Measurements from ENCODE around the gene BSPRY. TPM values are rescaled to one million over a fixed set of nuclear protein-coding genes. Genes with fewer than 3 reads are reported as not detected.

Gene BSPRY
- total and polyA plus RNA-seq, 2 of the 13 experiments (the other 11 are each of a cell fraction or from before 2014, with no cell fraction given), result 0.09 to 0.26 TPM

DNA sequence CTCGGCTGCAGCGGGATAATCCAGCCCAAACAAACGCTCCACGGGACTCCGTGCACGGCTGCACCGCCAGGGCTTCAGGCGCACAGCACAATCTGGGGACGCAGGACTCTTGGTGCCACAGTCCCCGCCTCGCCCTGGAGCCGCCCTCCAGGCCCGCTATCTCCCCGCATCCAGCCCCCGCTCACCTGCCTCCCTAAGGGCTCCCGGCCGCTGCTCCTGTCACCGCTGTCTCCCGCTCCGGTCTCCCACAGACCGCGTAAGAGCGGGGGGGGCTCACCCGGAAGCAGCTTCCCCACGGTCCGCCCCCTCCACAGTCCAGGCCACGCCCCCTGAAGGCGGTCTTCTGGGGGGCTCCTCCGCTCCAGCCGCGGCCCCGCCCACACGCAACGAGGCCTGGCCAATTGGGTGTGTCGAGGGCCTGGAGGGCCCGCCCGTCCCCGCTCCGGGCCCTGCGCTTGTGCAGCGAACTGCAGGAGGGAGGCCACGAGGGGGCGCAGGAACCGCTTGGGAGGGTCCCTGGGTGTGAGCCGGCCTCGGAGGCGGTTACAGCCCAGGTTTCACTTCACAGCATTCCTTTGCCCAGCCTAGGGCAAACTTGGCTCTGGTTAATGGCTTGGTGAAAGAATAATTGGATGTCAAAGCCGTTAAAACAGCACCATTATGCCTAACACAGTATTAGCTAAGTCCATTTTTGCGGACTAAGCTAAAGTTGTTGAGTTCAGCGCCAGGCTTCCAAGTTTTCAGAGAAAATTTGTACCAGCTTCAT is 51.9 kb downstream of the BSPRY start, which contains the start of gene ALAD (continued):
- TF ChIP-seq, protein P1, sequence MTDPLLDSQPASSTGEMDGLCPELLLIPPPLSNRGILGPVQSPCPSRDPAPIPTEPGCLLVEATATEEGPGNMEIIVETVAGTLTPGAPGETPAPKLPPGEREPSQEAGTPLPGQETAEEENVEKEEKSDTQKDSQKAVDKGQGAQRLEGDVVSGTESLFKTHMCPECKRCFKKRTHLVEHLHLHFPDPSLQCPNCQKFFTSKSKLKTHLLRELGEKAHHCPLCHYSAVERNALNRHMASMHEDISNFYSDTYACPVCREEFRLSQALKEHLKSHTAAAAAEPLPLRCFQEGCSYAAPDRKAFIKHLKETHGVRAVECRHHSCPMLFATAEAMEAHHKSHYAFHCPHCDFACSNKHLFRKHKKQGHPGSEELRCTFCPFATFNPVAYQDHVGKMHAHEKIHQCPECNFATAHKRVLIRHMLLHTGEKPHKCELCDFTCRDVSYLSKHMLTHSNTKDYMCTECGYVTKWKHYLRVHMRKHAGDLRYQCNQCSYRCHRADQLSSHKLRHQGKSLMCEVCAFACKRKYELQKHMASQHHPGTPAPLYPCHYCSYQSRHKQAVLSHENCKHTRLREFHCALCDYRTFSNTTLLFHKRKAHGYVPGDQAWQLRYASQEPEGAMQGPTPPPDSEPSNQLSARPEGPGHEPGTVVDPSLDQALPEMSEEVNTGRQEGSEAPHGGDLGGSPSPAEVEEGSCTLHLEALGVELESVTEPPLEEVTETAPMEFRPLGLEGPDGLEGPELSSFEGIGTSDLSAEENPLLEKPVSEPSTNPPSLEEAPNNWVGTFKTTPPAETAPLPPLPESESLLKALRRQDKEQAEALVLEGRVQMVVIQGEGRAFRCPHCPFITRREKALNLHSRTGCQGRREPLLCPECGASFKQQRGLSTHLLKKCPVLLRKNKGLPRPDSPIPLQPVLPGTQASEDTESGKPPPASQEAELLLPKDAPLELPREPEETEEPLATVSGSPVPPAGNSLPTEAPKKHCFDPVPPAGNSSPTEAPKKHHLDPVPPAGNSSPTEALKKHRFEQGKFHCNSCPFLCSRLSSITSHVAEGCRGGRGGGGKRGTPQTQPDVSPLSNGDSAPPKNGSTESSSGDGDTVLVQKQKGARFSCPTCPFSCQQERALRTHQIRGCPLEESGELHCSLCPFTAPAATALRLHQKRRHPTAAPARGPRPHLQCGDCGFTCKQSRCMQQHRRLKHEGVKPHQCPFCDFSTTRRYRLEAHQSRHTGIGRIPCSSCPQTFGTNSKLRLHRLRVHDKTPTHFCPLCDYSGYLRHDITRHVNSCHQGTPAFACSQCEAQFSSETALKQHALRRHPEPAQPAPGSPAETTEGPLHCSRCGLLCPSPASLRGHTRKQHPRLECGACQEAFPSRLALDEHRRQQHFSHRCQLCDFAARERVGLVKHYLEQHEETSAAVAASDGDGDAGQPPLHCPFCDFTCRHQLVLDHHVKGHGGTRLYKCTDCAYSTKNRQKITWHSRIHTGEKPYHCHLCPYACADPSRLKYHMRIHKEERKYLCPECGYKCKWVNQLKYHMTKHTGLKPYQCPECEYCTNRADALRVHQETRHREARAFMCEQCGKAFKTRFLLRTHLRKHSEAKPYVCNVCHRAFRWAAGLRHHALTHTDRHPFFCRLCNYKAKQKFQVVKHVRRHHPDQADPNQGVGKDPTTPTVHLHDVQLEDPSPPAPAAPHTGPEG (CRISPR knock-in tag; IDR thresholded peaks at IDR 0.05), result peak; percentile 68
- TF ChIP-seq ATRX (CRISPR knock-in tag; IDR thresholded peaks at IDR 0.05; ENCODE audit: borderline replicate concordance), result no peak
- TF ChIP-seq ZNF441 (CRISPR knock-in tag; IDR thresholded peaks at IDR 0.05; ENCODE audit: borderline replicate concordance), result peak; percentile 16; the same call in 1 of the 2 replicates
- TF ChIP-seq SAFB2 (CRISPR knock-in tag; IDR thresholded peaks at IDR 0.05; ENCODE audit: borderline replicate concordance, low read depth), result no peak
- TF ChIP-seq ZZZ3 (CRISPR knock-in tag; IDR thresholded peaks at IDR 0.05; ENCODE audit: borderline replicate concordance), result no peak
- TF ChIP-seq KDM2A (CRISPR knock-in tag; IDR thresholded peaks at IDR 0.05; ENCODE audit: borderline replicate concordance, low read depth), result peak; percentile 91
- no peak for TF ChIP-seq ZNF282 (IDR thresholded peaks at IDR 0.05; ENCODE audit: partially characterized antibody)
- no peak for TF ChIP-seq ZNF550 (CRISPR knock-in tag; IDR thresholded peaks at IDR 0.05; ENCODE audit: borderline replicate concordance)
- no peak for TF ChIP-seq YEATS4 (CRISPR knock-in tag; IDR thresholded peaks at IDR 0.05; ENCODE audit: borderline replicate concordance)
- TF ChIP-seq ZNF883 (CRISPR knock-in tag; IDR thresholded peaks at IDR 0.05; ENCODE audit: not compliant biosample characterization), result no peak
- TF ChIP-seq, protein P2, sequence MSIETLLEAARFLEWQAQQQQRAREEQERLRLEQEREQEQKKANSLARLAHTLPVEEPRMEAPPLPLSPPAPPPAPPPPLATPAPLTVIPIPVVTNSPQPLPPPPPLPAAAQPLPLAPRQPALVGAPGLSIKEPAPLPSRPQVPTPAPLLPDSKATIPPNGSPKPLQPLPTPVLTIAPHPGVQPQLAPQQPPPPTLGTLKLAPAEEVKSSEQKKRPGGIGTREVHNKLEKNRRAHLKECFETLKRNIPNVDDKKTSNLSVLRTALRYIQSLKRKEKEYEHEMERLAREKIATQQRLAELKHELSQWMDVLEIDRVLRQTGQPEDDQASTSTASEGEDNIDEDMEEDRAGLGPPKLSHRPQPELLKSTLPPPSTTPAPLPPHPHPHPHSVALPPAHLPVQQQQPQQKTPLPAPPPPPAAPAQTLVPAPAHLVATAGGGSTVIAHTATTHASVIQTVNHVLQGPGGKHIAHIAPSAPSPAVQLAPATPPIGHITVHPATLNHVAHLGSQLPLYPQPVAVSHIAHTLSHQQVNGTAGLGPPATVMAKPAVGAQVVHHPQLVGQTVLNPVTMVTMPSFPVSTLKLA (IDR thresholded peaks at IDR 0.05), result peak; percentile 40
- TF ChIP-seq SRSF4 (IDR thresholded peaks at IDR 0.05; ENCODE audit: low read depth, low read length, poor library complexity, severe bottlenecking), result no peak
- TF ChIP-seq, protein P3, sequence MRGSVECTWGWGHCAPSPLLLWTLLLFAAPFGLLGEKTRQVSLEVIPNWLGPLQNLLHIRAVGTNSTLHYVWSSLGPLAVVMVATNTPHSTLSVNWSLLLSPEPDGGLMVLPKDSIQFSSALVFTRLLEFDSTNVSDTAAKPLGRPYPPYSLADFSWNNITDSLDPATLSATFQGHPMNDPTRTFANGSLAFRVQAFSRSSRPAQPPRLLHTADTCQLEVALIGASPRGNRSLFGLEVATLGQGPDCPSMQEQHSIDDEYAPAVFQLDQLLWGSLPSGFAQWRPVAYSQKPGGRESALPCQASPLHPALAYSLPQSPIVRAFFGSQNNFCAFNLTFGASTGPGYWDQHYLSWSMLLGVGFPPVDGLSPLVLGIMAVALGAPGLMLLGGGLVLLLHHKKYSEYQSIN (CRISPR knock-in tag; IDR thresholded peaks at IDR 0.05; ENCODE audit: borderline replicate concordance), result no peak
- no peak for TF ChIP-seq MAFG (CRISPR knock-in tag; IDR thresholded peaks at IDR 0.05)
- no peak for TF ChIP-seq NR3C1 (CRISPR knock-in tag; IDR thresholded peaks at IDR 0.05)
- no peak for TF ChIP-seq PRPF4 (IDR thresholded peaks at IDR 0.05; ENCODE audit: low read depth, low read length, poor library complexity, severe bottlenecking)
- no peak for TF ChIP-seq ZNF335 (CRISPR knock-in tag; IDR thresholded peaks at IDR 0.05)
- TF ChIP-seq, protein P4, sequence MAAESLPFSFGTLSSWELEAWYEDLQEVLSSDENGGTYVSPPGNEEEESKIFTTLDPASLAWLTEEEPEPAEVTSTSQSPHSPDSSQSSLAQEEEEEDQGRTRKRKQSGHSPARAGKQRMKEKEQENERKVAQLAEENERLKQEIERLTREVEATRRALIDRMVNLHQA (CRISPR knock-in tag; IDR thresholded peaks at IDR 0.05), result no peak
- peak; percentile 56; the same call in 1 of the 2 replicates for TF ChIP-seq ZNF777 (CRISPR knock-in tag; IDR thresholded peaks at IDR 0.05)
- TF ChIP-seq SMAD3 (CRISPR knock-in tag; IDR thresholded peaks at IDR 0.05), result peak; percentile 84; the same call in 1 of the 2 replicates
- TF ChIP-seq ZNF446 (CRISPR knock-in tag; IDR thresholded peaks at IDR 0.05), result no peak
- peak; percentile 52; the same call in 1 of the 2 replicates for TF ChIP-seq DMAP1 (CRISPR knock-in tag; IDR thresholded peaks at IDR 0.05)
